PC-3 (cell line): ENCODE data around the gene PLXDC1. TPM values are rescaled to one million over a fixed set of nuclear protein-coding genes. Genes with fewer than 3 reads are reported as not detected.

Experiments
- ATAC-seq: fragments of 200-7000 bp; cut with Tn5 transposase; 2 replicates; pipeline ENCODE4 v1.9.1; 2020; ENCODE audit warnings: mild to moderate bottlenecking, moderate library complexity
- BruUV-seq: library from RNA; stranded (reverse); fragments of 400-500 nt; replicated peaks from 2 replicates; lab custom pipeline; 2021; lab: Mats Ljungman, UMichigan
- CTCF ChIA-PET: fragments of 300-600 bp; sonication (Branson Sonifier 250); formaldehyde crosslinking; loops from one replicate; lab custom pipeline; 2022; ENCODE audit warnings: antibody characterized with exemption; lab: Charles Lee
- POLR2A ChIA-PET: fragments of 300-600 bp; sonication (Branson Sonifier 250); formaldehyde crosslinking; loops from one replicate; lab custom pipeline; 2022; ENCODE audit warnings: antibody characterized with exemption; ENCODE audit not compliant: unreplicated experiment; lab: Charles Lee
- DNase-seq: peaks from one replicate; pipeline ENCODE4 v3.0.0-alpha.2; 2015
- H2AFZ ChIP-seq: fragments of 300-600 bp; sonication (generic); 2 replicates; pipeline ENCODE4 v1.6.0; 2016; ENCODE audit warnings: antibody characterized with exemption, low read length
- H3F3A ChIP-seq: fragments of 300-600 bp; sonication (generic); one replicate; pipeline ENCODE4 v1.6.0; 2017; ENCODE audit warnings: antibody characterized with exemption, low read length, control low read depth, mild to moderate bottlenecking; ENCODE audit not compliant: unreplicated experiment
- H3K27ac ChIP-seq: fragments of 300-600 bp; sonication (generic); 2 replicates; pipeline ENCODE4 v1.5.1; 2016; ENCODE audit warnings: mild to moderate bottlenecking, low read length
- H3K27me3 ChIP-seq: fragments of 300-600 bp; sonication (generic); 2 replicates; pipeline ENCODE4 v1.6.1; 2016; ENCODE audit warnings: low read length, mixed read lengths
- H3K36me3 ChIP-seq: fragments of 300-600 bp; sonication (generic); 2 replicates; pipeline ENCODE4 v1.6.1; 2016; ENCODE audit warnings: low read depth, mixed run types, low read length, mixed read lengths
- H3K4me1 ChIP-seq: fragments of 300-600 bp; sonication (generic); 2 replicates; pipeline ENCODE4 v1.5.1; 2016; ENCODE audit warnings: low read length; ENCODE audit not compliant: insufficient read depth
- H3K4me2 ChIP-seq: fragments of 300-600 bp; sonication (generic); 2 replicates; pipeline ENCODE4 v1.6.0; 2016; ENCODE audit warnings: low read length
- H3K4me3 ChIP-seq: fragments of 300-600 bp; sonication (generic); 2 replicates; pipeline ENCODE4 v1.5.1; 2016; ENCODE audit warnings: mild to moderate bottlenecking, low read length, mixed read lengths
- H3K79me2 ChIP-seq: fragments of 300-600 bp; sonication (generic); 2 replicates; pipeline ENCODE4 v1.6.1; 2017; ENCODE audit warnings: low read length, mixed read lengths
- H3K9ac ChIP-seq: fragments of 300-600 bp; sonication (generic); 2 replicates; pipeline ENCODE4 v1.6.0; 2016; ENCODE audit warnings: mild to moderate bottlenecking, low read length
- H3K9me2 ChIP-seq: fragments of 300-600 bp; sonication (generic); replicated peaks from 2 replicates; pipeline ENCODE4 v1.6.1; 2016; ENCODE audit warnings: mixed run types, low read length, mixed read lengths
- H3K9me3 ChIP-seq: fragments of 300-600 bp; sonication (generic); 2 replicates; pipeline ENCODE4 v1.6.1; 2016; ENCODE audit warnings: low read length, mixed read lengths
- H4K20me1 ChIP-seq: fragments of 300-600 bp; sonication (generic); 2 replicates; pipeline ENCODE4 v1.6.1; 2016; ENCODE audit warnings: low read length, mixed read lengths
- CTCF ChIP-seq: fragments of 300-600 bp; sonication (generic); conservative IDR thresholded peaks from 2 replicates; pipeline ENCODE4 v1.5.1; 2017; ENCODE audit warnings: antibody characterized with exemption, low read depth, mild to moderate bottlenecking, low read length
- EZH2 ChIP-seq: fragments of 300-600 bp; sonication (generic); IDR thresholded peaks from one replicate; pipeline ENCODE4 v1.6.1; 2017; ENCODE audit warnings: antibody characterized with exemption, mild to moderate bottlenecking, low read length; ENCODE audit not compliant: unreplicated experiment
- EZH2phosphoT487 ChIP-seq: fragments of 300-600 bp; sonication (generic); IDR thresholded peaks from 2 replicates; pipeline ENCODE4 v1.6.1; 2018; ENCODE audit warnings: mild to moderate bottlenecking, antibody characterized with exemption, low read length, borderline replicate concordance
- intact Hi-C: fragments of 100-400 bp; cut with micrococcal nuclease; formaldehyde crosslinking; loops from 2 replicates; pipeline ENCODE4 v1.9.0; 2023
- total RNA-seq: library from RNA; depleted of rRNA; stranded (reverse); fragments of >200 nt; gene quantifications from 2 replicates; pipeline ENCODE4 v1.2.3, GENCODE V29; 2014

PLXDC1 gene
- total RNA-seq, 1 experiment from 2014 or later = not detected

- POLR2A ChIA-PET = no interaction called here
- Histone ChIP-seq H4K20me1 (no peaks in the 10 kb centered on the region), H3K4me1 (no peaks in the 10 kb centered on the region), H3K4me2 (no peak overlapping the region), H3K9ac (no peak overlapping the region), H3K27me3 (no peaks in the 10 kb centered on the region), H3K79me2 (no peaks in the 10 kb centered on the region), H3K9me2 (no peaks in the 10 kb centered on the region), H3K9me3 (no peaks in the 10 kb centered on the region), H3F3A (no peaks in the 10 kb centered on the region), H2AFZ (no peak overlapping the region), H3K27ac (no peak overlapping the region), H3K4me3 (no peak overlapping the region), H3K36me3 (no peaks in the 10 kb centered on the region)
- intact Hi-C loops = no loop called here
- CTCF ChIA-PET = no interaction called here
- BruUV-seq = no TSS peak
- ATAC-seq = no peak
- DNase-seq = no peak
- no peak for TF ChIP-seq CTCF
- no peak for TF ChIP-seq EZH2phosphoT487
- TF ChIP-seq EZH2 = no peak
Measured at GRCh38 chr17:39094607-39095308, 56.7 kb downstream of the PLXDC1 start.

GRCh38 chr17:39092692-39093230 lies 58.7 kb downstream of the PLXDC1 start:
- Histone ChIP-seq H3K9me3 (no peaks in the 10 kb centered on the region), H3K36me3 (no peaks in the 10 kb centered on the region), H3K27ac (no peak overlapping the region), H3K9me2 (no peaks in the 10 kb centered on the region), H3K27me3 (no peaks in the 10 kb centered on the region), H3K4me1 (no peaks in the 10 kb centered on the region), H3K79me2 (no peaks in the 10 kb centered on the region), H3K4me3 (no peak overlapping the region), H4K20me1 (no peaks in the 10 kb centered on the region), H2AFZ (no peak overlapping the region), H3K9ac (no peak overlapping the region), H3F3A (no peaks in the 10 kb centered on the region), H3K4me2 (no peak overlapping the region)
- DNase-seq (no peak), ATAC-seq (no peak)
- TF ChIP-seq EZH2 = no peak
- no peak for TF ChIP-seq EZH2phosphoT487
- no peak for TF ChIP-seq CTCF
- intact Hi-C loops = no loop called here
- CTCF ChIA-PET = no interaction called here
- BruUV-seq = no TSS peak
- POLR2A ChIA-PET = no interaction called here

GRCh38 chr17:39090908-39091665 lies 60.4 kb downstream of the PLXDC1 start:
- intact Hi-C loops = no loop called here
- Histone ChIP-seq H3K4me1 (no peaks in the 10 kb centered on the region), H3F3A (no peaks in the 10 kb centered on the region), H2AFZ (no peak overlapping the region), H3K9me3 (no peaks in the 10 kb centered on the region), H3K4me2 (no peak overlapping the region), H3K9me2 (no peaks in the 10 kb centered on the region), H3K4me3 (no peak overlapping the region), H3K27ac (no peak overlapping the region), H3K36me3 (no peaks in the 10 kb centered on the region), H3K27me3 (no peaks in the 10 kb centered on the region), H3K9ac (no peak overlapping the region), H4K20me1 (no peaks in the 10 kb centered on the region), H3K79me2 (no peaks in the 10 kb centered on the region)
- ATAC-seq (no peak), DNase-seq (no peak)
- no peak for TF ChIP-seq EZH2phosphoT487
- TF ChIP-seq EZH2 = no peak
- TF ChIP-seq CTCF = no peak
- BruUV-seq = no TSS peak
- ChIA-PET POLR2A (no interaction called here), CTCF (no interaction called here)
